Panc1 (cell line): ENCODE results near the gene TBX19.

Experiments
- POLR2AphosphoS5 ChIP-seq: IDR thresholded peaks from 2 replicates; pipeline ENCODE4 v1.6.1; 2012; ENCODE audit warnings: mild to moderate bottlenecking, low read depth, low read length, moderate library complexity
- SIN3A ChIP-seq: IDR thresholded peaks from 2 replicates; pipeline ENCODE4 v1.6.1; 2012; ENCODE audit warnings: low read depth, mild to moderate bottlenecking, low read length, moderate library complexity, borderline replicate concordance; ENCODE audit not compliant: insufficient read depth
- TCF7L2 ChIP-seq: IDR thresholded peaks from 2 replicates; pipeline ENCODE4 v1.6.1; 2011; ENCODE audit warnings: mild to moderate bottlenecking, low read depth, low read length, inconsistent platforms
- TF ChIP-seq, protein P1 (sequence below), 2 experiments: IDR thresholded peaks; 2 replicates each; pipeline ENCODE4 v1.6.1; 2011 to 2012; ENCODE audit warnings: low read depth in 2 of 2, control low read depth in 1 of 2, low read length in 1 of 2, mild to moderate bottlenecking in 1 of 2, moderate library complexity in 1 of 2; ENCODE audit not compliant: insufficient read depth in 1 of 2
- TF ChIP-seq, protein P2 (sequence below): fragments of 450-650 bp; IDR thresholded peaks from 2 replicates; pipeline ENCODE4 v1.5.1; 2017; ENCODE audit warnings: mild to moderate bottlenecking

DNA sequence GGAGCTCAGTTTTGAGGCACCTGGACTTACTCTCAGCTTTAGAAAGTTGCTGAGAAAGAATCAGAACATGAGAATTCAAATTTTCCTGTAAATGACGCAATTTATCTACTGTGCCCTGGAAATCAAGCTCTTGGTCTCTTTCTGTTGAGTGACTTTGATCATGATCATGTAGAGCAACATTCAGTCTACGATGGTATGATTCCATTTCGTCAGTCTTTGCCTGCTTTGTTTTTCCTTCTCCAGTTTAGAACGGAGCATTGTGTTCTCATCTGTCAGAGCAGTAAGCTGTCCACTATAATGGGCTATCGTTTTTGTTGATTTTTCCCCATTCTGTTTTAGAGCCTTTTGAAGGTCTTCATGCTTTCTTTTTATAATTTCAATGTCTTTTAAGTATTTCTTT lies 34.2 kb upstream of the TBX19 start:
- TF ChIP-seq POLR2AphosphoS5: no peak
- TF ChIP-seq, protein P1, sequence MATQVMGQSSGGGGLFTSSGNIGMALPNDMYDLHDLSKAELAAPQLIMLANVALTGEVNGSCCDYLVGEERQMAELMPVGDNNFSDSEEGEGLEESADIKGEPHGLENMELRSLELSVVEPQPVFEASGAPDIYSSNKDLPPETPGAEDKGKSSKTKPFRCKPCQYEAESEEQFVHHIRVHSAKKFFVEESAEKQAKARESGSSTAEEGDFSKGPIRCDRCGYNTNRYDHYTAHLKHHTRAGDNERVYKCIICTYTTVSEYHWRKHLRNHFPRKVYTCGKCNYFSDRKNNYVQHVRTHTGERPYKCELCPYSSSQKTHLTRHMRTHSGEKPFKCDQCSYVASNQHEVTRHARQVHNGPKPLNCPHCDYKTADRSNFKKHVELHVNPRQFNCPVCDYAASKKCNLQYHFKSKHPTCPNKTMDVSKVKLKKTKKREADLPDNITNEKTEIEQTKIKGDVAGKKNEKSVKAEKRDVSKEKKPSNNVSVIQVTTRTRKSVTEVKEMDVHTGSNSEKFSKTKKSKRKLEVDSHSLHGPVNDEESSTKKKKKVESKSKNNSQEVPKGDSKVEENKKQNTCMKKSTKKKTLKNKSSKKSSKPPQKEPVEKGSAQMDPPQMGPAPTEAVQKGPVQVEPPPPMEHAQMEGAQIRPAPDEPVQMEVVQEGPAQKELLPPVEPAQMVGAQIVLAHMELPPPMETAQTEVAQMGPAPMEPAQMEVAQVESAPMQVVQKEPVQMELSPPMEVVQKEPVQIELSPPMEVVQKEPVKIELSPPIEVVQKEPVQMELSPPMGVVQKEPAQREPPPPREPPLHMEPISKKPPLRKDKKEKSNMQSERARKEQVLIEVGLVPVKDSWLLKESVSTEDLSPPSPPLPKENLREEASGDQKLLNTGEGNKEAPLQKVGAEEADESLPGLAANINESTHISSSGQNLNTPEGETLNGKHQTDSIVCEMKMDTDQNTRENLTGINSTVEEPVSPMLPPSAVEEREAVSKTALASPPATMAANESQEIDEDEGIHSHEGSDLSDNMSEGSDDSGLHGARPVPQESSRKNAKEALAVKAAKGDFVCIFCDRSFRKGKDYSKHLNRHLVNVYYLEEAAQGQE (IDR thresholded peaks at IDR 0.05; ENCODE audit: insufficient read depth in 1 of 2, low read depth in 2 of 2, low read length in 1 of 2): no peak
- TF ChIP-seq, protein P2, sequence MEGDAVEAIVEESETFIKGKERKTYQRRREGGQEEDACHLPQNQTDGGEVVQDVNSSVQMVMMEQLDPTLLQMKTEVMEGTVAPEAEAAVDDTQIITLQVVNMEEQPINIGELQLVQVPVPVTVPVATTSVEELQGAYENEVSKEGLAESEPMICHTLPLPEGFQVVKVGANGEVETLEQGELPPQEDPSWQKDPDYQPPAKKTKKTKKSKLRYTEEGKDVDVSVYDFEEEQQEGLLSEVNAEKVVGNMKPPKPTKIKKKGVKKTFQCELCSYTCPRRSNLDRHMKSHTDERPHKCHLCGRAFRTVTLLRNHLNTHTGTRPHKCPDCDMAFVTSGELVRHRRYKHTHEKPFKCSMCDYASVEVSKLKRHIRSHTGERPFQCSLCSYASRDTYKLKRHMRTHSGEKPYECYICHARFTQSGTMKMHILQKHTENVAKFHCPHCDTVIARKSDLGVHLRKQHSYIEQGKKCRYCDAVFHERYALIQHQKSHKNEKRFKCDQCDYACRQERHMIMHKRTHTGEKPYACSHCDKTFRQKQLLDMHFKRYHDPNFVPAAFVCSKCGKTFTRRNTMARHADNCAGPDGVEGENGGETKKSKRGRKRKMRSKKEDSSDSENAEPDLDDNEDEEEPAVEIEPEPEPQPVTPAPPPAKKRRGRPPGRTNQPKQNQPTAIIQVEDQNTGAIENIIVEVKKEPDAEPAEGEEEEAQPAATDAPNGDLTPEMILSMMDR: no peak
- no peak for TF ChIP-seq TCF7L2
- TF ChIP-seq SIN3A: no peak
